Umbilical cord (tissue), 2 donors: Measurements from ENCODE around the gene SLK. TPM values are rescaled to one million over a fixed set of nuclear protein-coding genes. Genes with fewer than 3 reads are reported as not detected.

ENCODE experiments used
- DNase-seq: peaks from one replicate; pipeline ENCODE4 v3.0.0-alpha.2; 2015; ENCODE audit warnings: low spot score
- total RNA-seq: library from RNA; depleted of rRNA; stranded (reverse); fragments of >200 nt; gene quantifications from one replicate; pipeline ENCODE4 v1.2.3, GENCODE V29; 2014; ENCODE audit warnings: low replicate concordance; ENCODE audit not compliant: insufficient read depth

SLK gene
- 128 TPM for total RNA-seq

GRCh38 chr10:103966671-103967447 lies at the start of gene SLK:
SLK (plus strand) TSS chr10:103967140; CDS start chr10:103967746, 606 bp downstream.
- peak; percentile 90 for DNase-seq

GRCh38 chr10:103917302-103918052 lies 49.5 kb upstream of the SLK start:
- DNase-seq: peak; percentile 30

GRCh38 chr10:103918053-103918846 lies 48.7 kb upstream of the SLK start, which contains the start of gene STN1:
STN1 (minus strand) TSS chr10:103918184; CDS start chr10:103917594, 590 bp downstream.
- peak; percentile 98 for DNase-seq

GRCh38 chr10:103919648-103920025 lies 47.3 kb upstream of the SLK start:
- no peak for DNase-seq

GRCh38 chr10:103921248-103921647 lies 45.7 kb upstream of the SLK start:
- no peak for DNase-seq

GRCh38 chr10:103921750-103922195 lies 45.2 kb upstream of the SLK start:
- peak; percentile 30 for DNase-seq

- DNase-seq: no peak
Measured at GRCh38 chr10:103922659-103923058, 44.3 kb upstream of the SLK start.

GRCh38 chr10:103923502-103923901 lies 43.4 kb upstream of the SLK start:
- no peak for DNase-seq

- no peak for DNase-seq
Measured at GRCh38 chr10:103925591-103925990, 41.3 kb upstream of the SLK start.

- no peak for DNase-seq
Measured at GRCh38 chr10:103926722-103927319, 40.1 kb upstream of the SLK start.

- no peak for DNase-seq
Measured at GRCh38 chr10:103928784-103929183, 38.2 kb upstream of the SLK start.

- DNase-seq: no peak
Measured at GRCh38 chr10:103929381-103929921, 37.5 kb upstream of the SLK start.

- no peak for DNase-seq
Measured at GRCh38 chr10:103930449-103930848, 36.5 kb upstream of the SLK start.

GRCh38 chr10:103930881-103931280 lies 36.1 kb upstream of the SLK start:
- no peak for DNase-seq

- no peak for DNase-seq
Measured at GRCh38 chr10:103931603-103932002, 35.3 kb upstream of the SLK start.

GRCh38 chr10:103932271-103932670 lies 34.7 kb upstream of the SLK start:
- DNase-seq: no peak

- no peak for DNase-seq
Measured at GRCh38 chr10:103932971-103933370, 34.0 kb upstream of the SLK start.

GRCh38 chr10:103933557-103934121 lies 33.3 kb upstream of the SLK start:
- DNase-seq: no peak

- DNase-seq: no peak
Measured at GRCh38 chr10:103934308-103934707, 32.6 kb upstream of the SLK start.

- DNase-seq: no peak
Measured at GRCh38 chr10:103936022-103936421, 30.9 kb upstream of the SLK start.

- no peak for DNase-seq
Measured at GRCh38 chr10:103939522-103939921, 27.4 kb upstream of the SLK start.
